Heart right ventricle (tissue), 16 donors: ENCODE results near the gene MRPL22. TPM values are rescaled to one million over a fixed set of nuclear protein-coding genes. Genes with fewer than 3 reads are reported as not detected.

ENCODE experiments used
- ATAC-seq, 8 donors: fragments of 200-7000 bp; cut with Tn5 transposase; one replicate each; pipeline ENCODE4 v1.9.1; 2020; ENCODE audit warnings: mild to moderate bottlenecking in 8 of 8, moderate library complexity in 8 of 8, moderate number of reproducible peaks in 1 of 8
- DNase-seq, 2 donors: peaks; one replicate each; pipeline ENCODE4 v3.0.0-alpha.2; 2020
- H3K27ac ChIP-seq, 10 donors: fragments of 200-600 bp; sonication (generic) in 2 of 10; one replicate each; pipeline versions ENCODE4 v1.5.0 to v1.8.0; 2020 to 2022; ENCODE audit warnings: mild to moderate bottlenecking in 3 of 10
- H3K27me3 ChIP-seq, 7 donors: fragments of 200-600 bp; one replicate each; pipeline ENCODE4 v1.8.0; 2021 to 2022; ENCODE audit warnings: mild to moderate bottlenecking in 2 of 7
- H3K36me3 ChIP-seq, 9 donors: fragments of 200-600 bp; sonication (generic) in 1 of 9; one replicate each; pipeline versions ENCODE4 v1.5.0 to v1.8.0; 2020 to 2022; ENCODE audit warnings: mild to moderate bottlenecking in 2 of 9
- H3K4me1 ChIP-seq, 9 donors: fragments of 200-600 bp; sonication (generic) in 1 of 9; one replicate each; pipeline versions ENCODE4 v1.5.0 to v1.8.0; 2020 to 2022; ENCODE audit warnings: mild to moderate bottlenecking in 4 of 9
- H3K4me3 ChIP-seq, 10 donors: fragments of 200-600 bp; sonication (generic) in 2 of 10; one replicate each; pipeline versions ENCODE4 v1.5.0 to v1.8.0; 2020 to 2022; ENCODE audit warnings: mild to moderate bottlenecking in 7 of 10, moderate library complexity in 2 of 10
- H3K9me3 ChIP-seq, 11 donors: fragments of 200-600 bp in 10 of 11; sonication (generic) in 2 of 11; one replicate each; pipeline versions ENCODE4 v1.5.0 to v1.8.0; 2013 to 2022; ENCODE audit warnings: mild to moderate bottlenecking in 2 of 11, control low read depth in 1 of 11, moderate library complexity in 1 of 11
- CTCF ChIP-seq, 9 donors: fragments of 200-600 bp; sonication (generic) in 2 of 9; IDR thresholded peaks; one replicate each; pipeline versions ENCODE4 v1.5.0 to v1.8.0; 2021 to 2022; ENCODE audit warnings: antibody characterized with exemption in 9 of 9, mild to moderate bottlenecking in 5 of 9, moderate library complexity in 1 of 9
- WGBS, 2 donors: extraction: QIAGEN DNeasy Blood & Tissue Kit; methylation state at CpG; one replicate each; pipeline ENCODE4 v1.1.7; 2013; ENCODE audit warnings: inconsistent platforms in 1 of 2; 5-methylcytosine and 5-hydroxymethylcytosine counted together
- intact Hi-C, 10 donors: fragments of 100-400 bp; cut with DNase I; formaldehyde crosslinking; loops; one replicate each; pipeline versions ENCODE4 v1.11.1 to v1.14.2; 2022
- polyA plus RNA-seq, 2 donors: library from polyadenylated mRNA; stranded (reverse); fragments of 200-250 nt; gene quantifications; one replicate each; pipeline ENCODE4 v1.2.3, GENCODE V29; 2013
- total RNA-seq, 10 donors: library from RNA; stranded (reverse); fragmentation: NEBNext Ultra II Directional in 3 of 10; extraction: Animal tissue kit (Norgen Biotek cat#: 25700) in 3 of 10; gene quantifications; one replicate each; pipeline versions ENCODE4 v1.2.1 to v1.2.4, GENCODE V29; 2021 to 2023
- donor health status: Arrhythmogenic right ventricular cardiomyopathy.
- donor health status: ischemic (EF 13 %, LVEDD 7.1; RV severe dilation, severe dysfunction).
- donor health status: healthy with polysubstance abuse.
- donor health status: DM: no; HTN: yes; CAD: no.
- donor health status: DM: no; HTN: no; CAD: no.
- donor health status: ischemic (EF 25% LVEDD 6.9; RV normal size, moderate dysfunction).
- donor health status: ischemic (EF 25% LVEDD 5.7; RV mildly dilated, moderate dysfunction).
- donor health status: healthy.
- donor health status: DM: yes; HTN: yes; CAD: no.
- donor health status: Ischemic cardiomyopathy.
- donor health status: ischemic (EF 35%, LVEDD 5.7; RV mildly dilated, moderate dysfunction).
- donor health status: nonischemic (EF 11% LVEDD 7.7; RV severe dilation, severe dysfunction).
- donor health status: DM: yes; HTN: yes; CAD: no.
- donor health status: PGD.
- donor health status: ischemic (EF 29% LVEDD 5.4; RV normal size, mild dysfunction).
- donor health status: nonischemic (EF 23%, LVEDD 6.1; RV moderate dilation, normal function).

The MRPL22 gene
- total and polyA plus RNA-seq, 12 donors, result 57.1 to 109 (median 73.2) TPM

DNA sequence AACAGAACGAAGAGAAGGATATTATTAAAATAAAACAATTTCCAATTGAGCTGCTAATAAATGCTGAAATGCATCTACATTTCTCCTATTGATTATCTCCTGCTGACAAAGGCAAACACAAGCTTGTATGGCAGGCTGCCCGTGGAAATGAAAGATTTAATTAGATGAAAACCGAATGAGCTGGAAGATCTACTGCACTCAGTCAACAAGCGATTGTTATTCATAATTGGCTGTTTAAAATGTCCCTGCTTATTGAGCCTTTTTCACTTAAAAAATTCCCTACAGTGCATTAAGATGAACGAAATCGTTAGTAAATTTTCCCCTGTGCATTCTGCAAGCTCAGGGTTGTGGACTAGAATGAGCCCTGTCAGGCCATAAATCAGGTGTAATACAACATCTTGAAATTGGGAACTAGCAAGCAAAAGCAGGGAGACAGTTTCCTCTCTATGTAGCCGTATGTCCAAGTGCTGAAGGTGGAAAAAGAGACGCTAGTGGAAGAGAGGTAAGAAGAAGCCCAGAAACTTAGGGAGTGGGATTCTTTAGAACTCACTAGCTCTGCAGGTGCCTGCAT is 44.2 kb downstream of the MRPL22 start:
- DNase-seq, result no peak
- 82 to 90% methylated on average over 8 of the region's 8 CpGs for WGBS, 2 donors
- Histone ChIP-seq H3K27me3 (peaks cover 0 to 4% (median 0%) of the 10 kb centered on the region in 7 donors), H3K36me3 (no peaks in the 10 kb centered on the region), H3K9me3 (no peaks in the 10 kb centered on the region), H3K4me1 (no peaks in the 10 kb centered on the region), H3K27ac (no peak overlapping the region), H3K4me3 (no peak overlapping the region)
- ATAC-seq, result no peak
- TF ChIP-seq CTCF (IDR thresholded peaks at IDR 0.05), result no peak
- intact Hi-C loops, result loop anchor here in 1 of 10 donors (10.0 kb wide), 1 partner anchor 130 kb away; no protein-coding TSS in a partner anchor

- H3K27me3 ChIP-seq, result peaks cover 0 to 4% (median 0%) of the 10 kb centered on the region in 7 donors
- TF ChIP-seq CTCF (IDR thresholded peaks at IDR 0.05), result no peak
- intact Hi-C loops, result loop anchor here in 1 of 10 donors (10.0 kb wide), 1 partner anchor 129 kb away; no protein-coding TSS in a partner anchor
- no peak overlapping the region for H3K27ac ChIP-seq
- H3K4me3 ChIP-seq, result no peak overlapping the region
- no peaks in the 10 kb centered on the region for H3K4me1 ChIP-seq
- no peaks in the 10 kb centered on the region for H3K9me3 ChIP-seq
- no peak for ATAC-seq
- H3K36me3 ChIP-seq, result no peaks in the 10 kb centered on the region
- DNase-seq, result no peak
- 57 to 66% methylated on average over 4 of the region's 4 CpGs for WGBS, 2 donors
Observed at GRCh38 chr5:154986151-154986550, 45.3 kb downstream of the MRPL22 start.

- intact Hi-C loops, result loop anchor here in 1 of 10 donors (10.0 kb wide), 1 partner anchor 125 kb away; no protein-coding TSS in a partner anchor
- Histone ChIP-seq H3K4me3 (no peak overlapping the region), H3K9me3 (no peaks in the 10 kb centered on the region), H3K27me3 (peaks cover 0 to 4% (median 0%) of the 10 kb centered on the region in 7 donors), H3K27ac (no peak overlapping the region), H3K4me1 (no peaks in the 10 kb centered on the region), H3K36me3 (no peaks in the 10 kb centered on the region)
- no peak for ATAC-seq
- 27 to 56% methylated on average over 2 of the region's 2 CpGs for WGBS, 2 donors
- DNase-seq, result no peak
- TF ChIP-seq CTCF (IDR thresholded peaks at IDR 0.05), result no peak
Observed at GRCh38 chr5:154989626-154990025, 48.8 kb downstream of the MRPL22 start.

- Histone ChIP-seq H3K27me3 (no peaks in the 10 kb centered on the region), H3K9me3 (peaks cover 0 to 4% (median 0%) of the 10 kb centered on the region in 11 donors), H3K4me1 (no peaks in the 10 kb centered on the region), H3K36me3 (no peaks in the 10 kb centered on the region), H3K27ac (no peak overlapping the region), H3K4me3 (no peak overlapping the region)
- TF ChIP-seq CTCF (IDR thresholded peaks at IDR 0.05), result no peak
- WGBS, 2 donors, result 79 to 80% methylated on average over 2 of the region's 2 CpGs
- DNase-seq, result no peak
- intact Hi-C loops, result no loop called here
- ATAC-seq, result no peak
Observed at GRCh38 chr5:154993461-154993860, 52.6 kb downstream of the MRPL22 start.
